ENCODE measurements around the gene STN1.

STN1 gene

GRCh38 chr10:103890688-103891087 is 27.3 kb downstream of the STN1 start:
- no peak for DNase-seq

DNA sequence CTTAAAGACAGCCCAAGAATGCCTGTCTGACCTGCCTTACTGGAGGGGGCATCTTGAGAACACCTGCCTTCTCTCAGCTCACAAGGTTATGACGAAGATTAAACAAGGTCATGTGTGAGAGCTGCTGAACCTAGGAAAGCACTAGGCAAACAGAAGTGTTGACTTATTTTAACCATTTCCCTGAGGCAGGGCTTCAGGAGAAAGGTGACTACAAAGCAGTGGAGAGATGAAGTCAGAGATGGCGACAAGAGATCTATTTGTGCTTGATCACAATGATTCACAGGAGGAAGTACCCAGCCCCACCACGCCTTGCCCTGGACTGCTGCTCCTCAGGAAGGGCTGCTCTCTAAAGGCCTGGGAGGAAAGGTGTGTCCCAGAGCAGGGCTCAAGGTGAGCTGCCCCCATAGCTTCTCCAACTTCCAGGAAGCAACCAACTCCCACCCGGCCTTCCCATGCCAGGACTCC is 27.8 kb downstream of the STN1 start:
- DNase-seq, result no peak

DNA sequence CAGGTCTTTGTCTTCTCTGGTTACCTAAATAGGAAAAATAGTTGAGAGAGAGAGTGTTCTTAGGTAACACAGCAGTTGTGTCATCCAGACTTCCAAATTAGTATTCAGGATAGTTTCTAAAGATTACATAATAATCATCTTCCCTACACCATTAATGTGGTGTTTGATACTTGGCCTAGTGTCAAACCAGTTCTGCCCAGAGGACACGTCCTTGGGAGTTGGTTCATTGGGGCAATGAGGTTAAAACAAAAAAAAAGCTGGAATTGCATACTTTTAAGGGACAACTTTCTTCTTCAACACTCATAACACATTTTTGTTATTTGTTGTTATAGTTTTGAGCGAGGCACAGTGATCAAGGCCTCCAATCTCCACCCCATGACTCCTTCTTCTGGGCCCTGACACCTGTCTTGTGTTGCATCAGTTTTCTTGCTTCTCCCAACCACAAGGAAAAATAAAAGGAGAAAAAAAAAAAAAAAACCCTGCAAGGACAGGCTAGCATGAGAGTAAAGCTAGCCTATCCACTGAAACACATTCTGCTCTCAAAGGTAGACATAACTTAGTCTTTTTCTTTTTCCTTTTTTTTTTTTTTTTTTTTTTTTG is 28.8 kb downstream of the STN1 start:
- DNase-seq, result no peak

- peak; percentile 85 for DNase-seq
These were observed 29.7 kb downstream of the STN1 start for GRCh38 chr10:103888113-103888841.

DNA sequence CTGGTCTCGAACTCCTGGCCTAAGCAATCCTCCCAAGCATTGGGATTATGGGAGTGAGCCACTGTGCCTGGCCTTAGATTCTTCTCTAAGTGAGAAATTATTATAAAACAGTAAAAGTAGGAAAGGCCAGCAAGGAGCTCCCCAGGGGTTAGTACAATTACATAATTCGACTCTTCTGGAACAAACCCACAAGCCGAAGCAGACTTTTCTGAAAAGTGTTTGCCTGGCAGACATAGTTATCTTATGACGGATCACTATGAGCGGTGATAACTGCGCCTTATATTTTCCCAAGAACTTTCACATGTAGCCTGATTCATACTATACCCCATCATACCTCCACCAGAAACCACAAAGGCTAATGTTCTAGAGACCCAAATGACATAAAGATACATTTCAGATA is 32.4 kb downstream of the STN1 start:
- DNase-seq, result no peak

DNA sequence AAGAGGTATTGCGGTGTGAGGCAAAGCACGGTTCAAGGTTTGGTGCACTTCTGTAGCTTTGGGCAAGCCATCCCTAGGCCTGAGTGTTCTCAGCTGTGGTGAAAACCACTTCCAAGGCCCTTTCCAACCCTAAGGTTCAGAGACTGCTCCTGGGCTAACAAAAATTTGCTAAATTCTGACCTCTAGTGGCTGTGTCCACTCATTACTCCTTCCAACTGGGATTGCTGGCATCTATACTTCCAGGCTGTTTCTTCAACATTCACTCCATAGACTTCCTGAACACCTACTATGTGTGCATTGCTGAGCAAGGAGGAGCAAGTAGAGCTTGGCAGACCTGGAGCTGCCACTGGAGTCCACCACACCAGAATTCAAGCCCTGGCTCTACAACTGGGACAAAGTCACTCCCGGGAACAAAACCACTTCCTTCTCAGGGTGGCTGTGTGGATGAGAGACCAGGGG is 33.3 kb downstream of the STN1 start:
- no peak for DNase-seq

GRCh38 chr10:103882285-103883007 is 35.5 kb downstream of the STN1 start:
- DNase-seq, result no peak

GRCh38 chr10:103881416-103882284 is 36.3 kb downstream of the STN1 start:
- DNase-seq, result no peak

DNA sequence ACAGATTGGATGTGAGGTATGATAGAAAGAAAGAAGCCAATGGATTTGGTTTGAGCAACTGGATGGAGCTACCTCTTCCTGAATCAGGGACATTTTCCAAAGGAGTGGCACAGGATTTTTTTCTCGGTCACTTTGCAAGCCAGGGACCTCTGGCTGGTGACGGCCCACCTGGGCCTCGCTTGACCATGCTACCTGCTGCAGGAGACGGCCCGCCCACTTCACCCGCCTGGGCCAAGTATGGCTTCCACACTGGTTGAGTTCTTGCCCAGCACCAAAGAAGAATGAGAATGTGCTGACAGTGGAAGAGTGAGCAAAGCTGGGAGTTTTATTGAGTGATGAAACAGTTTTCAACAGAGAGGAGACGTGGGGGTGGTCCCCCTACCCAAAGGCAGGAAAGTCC is 38.2 kb downstream of the STN1 start:
- no peak for DNase-seq

- DNase-seq, result no peak
These were observed 38.6 kb downstream of the STN1 start for GRCh38 chr10:103879409-103879808.

- DNase-seq, result no peak
These were observed 40.1 kb downstream of the STN1 start for GRCh38 chr10:103877861-103878260.

GRCh38 chr10:103876155-103876554 is 41.8 kb downstream of the STN1 start:
- no peak for DNase-seq

DNA sequence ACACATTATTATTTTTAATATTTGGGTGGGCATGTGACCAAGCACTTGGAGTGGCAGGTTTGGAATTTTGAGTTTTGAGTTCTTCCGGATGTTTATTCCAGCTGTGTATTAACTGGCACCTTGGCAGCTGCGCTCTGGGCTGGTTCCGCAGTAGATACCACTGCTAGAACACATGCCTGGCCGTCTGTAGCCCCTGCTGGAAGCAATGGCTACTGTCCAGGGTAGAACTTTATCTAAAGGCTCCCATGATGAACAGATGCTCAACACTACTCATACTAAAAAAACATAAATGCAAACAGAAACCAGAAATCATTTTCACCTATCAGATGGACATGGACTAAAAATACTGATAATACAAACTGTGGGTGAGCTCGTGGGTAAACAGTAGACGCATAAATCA is 43.3 kb downstream of the STN1 start:
- no peak for DNase-seq

DNA sequence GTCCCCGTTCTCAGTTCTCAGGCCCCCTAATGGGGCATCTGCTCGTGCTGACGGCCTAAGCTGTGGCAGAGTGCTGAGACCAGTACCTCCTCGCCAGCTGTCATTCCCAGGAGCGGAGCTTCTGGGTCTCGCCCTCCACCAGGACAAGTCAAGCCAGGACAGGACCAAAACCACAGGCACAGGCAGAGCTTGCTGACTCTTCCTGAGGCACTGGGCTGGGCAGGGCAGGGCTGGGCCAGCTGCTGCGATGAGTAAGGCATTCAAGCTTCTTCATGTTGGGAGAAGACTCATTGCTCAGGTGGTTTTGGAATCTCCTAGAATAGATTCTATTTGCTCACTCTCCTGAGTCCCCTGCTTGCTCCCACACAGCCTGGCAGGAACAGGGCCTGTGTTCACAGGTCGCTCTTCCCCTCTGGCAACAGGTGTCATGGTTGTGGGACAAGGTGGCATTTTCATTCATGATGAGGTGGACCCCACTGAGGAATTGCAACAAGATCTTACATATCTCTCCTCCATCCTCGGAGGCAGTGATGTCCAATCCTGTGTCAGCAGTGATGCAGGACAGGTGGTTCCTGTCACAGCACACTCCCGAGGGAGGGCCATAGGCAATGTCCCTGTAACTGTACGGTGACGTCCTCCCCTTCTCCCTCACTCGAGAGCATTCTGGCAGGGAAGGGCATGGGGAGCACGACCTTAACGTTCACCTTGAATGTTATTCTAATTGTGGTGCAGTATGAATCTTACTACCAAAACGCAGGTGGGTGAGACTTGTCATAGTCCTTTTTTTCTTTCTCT is 45.6 kb downstream of the STN1 start:
- no peak for DNase-seq

GRCh38 chr10:103871006-103871405 is 47.0 kb downstream of the STN1 start:
- no peak for DNase-seq

GRCh38 chr10:103870516-103870915 is 47.5 kb downstream of the STN1 start:
- no peak for DNase-seq

DNA sequence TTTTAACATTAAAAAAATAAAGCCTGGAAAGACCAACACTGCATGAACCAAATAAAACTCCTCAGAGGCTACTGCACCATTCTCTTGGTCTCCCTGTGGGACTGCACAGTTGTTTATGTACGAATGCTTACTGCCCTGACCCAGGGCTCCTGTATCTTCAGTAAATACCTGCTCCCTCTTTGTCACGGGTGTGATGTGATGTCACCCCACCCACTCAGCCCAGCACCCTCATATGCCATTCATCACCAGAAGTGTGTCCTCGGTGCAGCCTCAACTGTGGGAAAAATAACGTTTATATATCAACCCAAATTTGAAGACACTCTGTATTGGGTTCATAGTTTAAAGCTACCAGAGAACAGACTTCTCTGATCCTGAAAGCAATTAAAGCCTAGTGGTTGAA is 48.6 kb downstream of the STN1 start:
- no peak for DNase-seq

- DNase-seq, result no peak
These were observed 49.8 kb downstream of the STN1 start for GRCh38 chr10:103868200-103868599.

DNA sequence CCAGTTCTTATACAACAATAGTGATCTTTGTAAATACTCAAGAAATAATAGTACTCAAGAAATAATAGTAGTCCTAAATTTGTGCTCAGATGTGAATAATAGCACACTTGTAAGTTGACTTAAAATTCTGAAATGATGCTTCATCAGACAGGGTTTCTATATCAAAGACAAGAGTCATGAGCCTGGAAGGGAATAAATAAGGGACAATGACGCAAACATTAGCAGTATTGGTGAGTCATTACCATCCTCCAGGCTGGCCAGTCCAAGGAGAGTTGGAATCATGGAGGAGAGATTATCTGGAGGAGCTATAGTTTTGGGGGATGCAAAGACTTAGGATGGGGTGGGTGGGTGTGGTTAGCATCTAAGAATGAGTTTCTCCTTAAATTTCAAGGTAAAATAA is 56.5 kb downstream of the STN1 start:
- no peak for DNase-seq

DNA sequence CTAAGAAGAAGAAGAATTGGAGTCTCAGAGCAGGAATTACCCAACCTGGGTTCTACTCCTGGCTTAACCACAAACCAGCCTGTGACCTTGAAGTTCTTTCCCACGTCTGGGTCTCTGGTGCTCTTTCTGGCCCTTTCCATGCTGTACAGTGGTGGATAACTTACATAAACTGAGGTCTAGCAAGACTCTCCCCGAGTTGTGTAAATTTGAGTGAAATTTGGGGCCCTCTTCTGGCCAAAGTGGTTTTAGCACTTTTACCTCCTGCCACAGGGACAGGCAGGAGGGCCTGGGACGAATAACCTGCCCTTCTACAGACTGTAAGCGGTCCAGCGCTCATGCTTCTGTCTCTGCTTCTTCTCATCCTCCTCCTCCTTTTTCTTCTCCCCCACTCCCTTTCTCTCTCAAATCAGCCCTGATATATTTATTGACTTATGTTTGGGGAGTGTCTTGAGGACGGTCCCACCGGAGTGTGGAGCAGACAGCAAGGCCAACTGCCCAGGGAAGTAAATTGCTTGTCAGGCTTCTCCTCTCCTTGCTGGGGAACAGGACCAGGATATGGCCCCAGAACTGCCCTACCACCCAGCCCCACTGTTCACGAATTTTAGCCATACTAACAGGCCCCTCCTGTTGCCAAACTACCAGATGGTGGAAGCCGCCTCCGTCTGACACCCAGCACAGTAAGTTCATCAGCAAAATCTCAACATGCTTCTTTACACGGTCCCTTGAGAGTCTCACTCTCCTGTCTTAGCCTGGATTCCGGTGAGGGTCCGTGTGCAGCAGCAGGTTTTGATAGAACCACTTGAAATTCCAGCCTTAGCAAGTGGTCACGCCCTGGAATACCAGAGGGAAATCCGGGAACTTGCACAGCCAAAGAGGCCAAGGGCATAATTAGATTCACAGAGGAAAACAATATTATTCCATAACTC is 58.6 kb downstream of the STN1 start:
- peak; percentile 76 for DNase-seq

DNA sequence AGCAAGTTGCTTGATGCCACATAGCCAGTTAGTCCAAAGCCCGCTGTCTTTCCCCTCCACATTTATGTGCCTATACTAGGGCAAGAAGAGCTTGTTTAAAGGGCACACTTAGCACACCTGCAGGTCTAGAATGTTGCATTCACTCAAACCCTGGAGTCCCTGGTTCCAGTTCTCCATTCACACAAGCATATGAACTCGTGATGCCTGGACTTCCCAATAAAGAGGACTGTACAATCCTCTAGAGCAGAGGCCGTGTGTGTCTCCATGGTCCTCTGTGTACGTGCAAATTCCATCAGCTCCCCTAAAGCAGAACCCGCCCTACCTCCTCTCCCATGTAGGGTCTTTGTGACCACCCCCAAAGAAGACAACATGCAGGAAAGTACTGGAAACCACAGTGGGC is 59.6 kb downstream of the STN1 start:
- DNase-seq, result no peak

Data from left hindlimb (tissue), 1 donor.